ENCODE data around the gene ZNF718.
"Not testable (repeated sequence)": the region's sequence is repeated elsewhere in the genome, so short reads cannot be mapped to it uniquely, and the experiment has no call there.

Gene ZNF718

GRCh38 chr4:161496-162284 lies 37.4 kb downstream of the ZNF718 start:
- DNase-seq = no peak

- not testable (repeated sequence) for DNase-seq
These were observed 45.3 kb downstream of the ZNF718 start for GRCh38 chr4:169640-170039.

GRCh38 chr4:171318-171717 lies 47.0 kb downstream of the ZNF718 start:
- not testable (repeated sequence) for DNase-seq

GRCh38 chr4:173666-174314 lies 49.5 kb downstream of the ZNF718 start:
- DNase-seq = no peak

GRCh38 chr4:175986-176385 lies 51.7 kb downstream of the ZNF718 start:
- DNase-seq = no peak

GRCh38 chr4:176995-177394 lies 52.7 kb downstream of the ZNF718 start:
- DNase-seq = no peak

GRCh38 chr4:182225-182624 lies 57.9 kb downstream of the ZNF718 start:
- DNase-seq = not testable (repeated sequence)

GRCh38 chr4:188091-188490 lies 63.8 kb downstream of the ZNF718 start:
- no peak for DNase-seq

GRCh38 chr4:195159-195558 lies 70.9 kb downstream of the ZNF718 start:
- DNase-seq = not testable (repeated sequence)

- no peak for DNase-seq
These were observed 76.6 kb downstream of the ZNF718 start for GRCh38 chr4:200936-201335.

- not testable (repeated sequence) for DNase-seq
These were observed 78.5 kb downstream of the ZNF718 start for GRCh38 chr4:202822-203221.

- no peak for DNase-seq
These were observed 80.9 kb downstream of the ZNF718 start for GRCh38 chr4:205097-205756.

- DNase-seq = no peak
These were observed 81.8 kb downstream of the ZNF718 start for GRCh38 chr4:206054-206453.

- not testable (repeated sequence) for DNase-seq
These were observed 84.3 kb downstream of the ZNF718 start for GRCh38 chr4:208416-209096.

- no peak for DNase-seq
These were observed 86.8 kb downstream of the ZNF718 start for GRCh38 chr4:211033-211511.

GRCh38 chr4:212438-213188 lies 88.3 kb downstream of the ZNF718 start:
- DNase-seq = no peak

- DNase-seq = not testable (repeated sequence)
These were observed 88.9 kb downstream of the ZNF718 start for GRCh38 chr4:213189-213535.

Measured in activated CD4-positive, alpha-beta T cell treated with anti-CD3 and anti-CD28 coated beads, Interleukin-2, amount 50 U/mL, for 1 hour (primary cell).